Endothelial cell of umbilical vein (primary cell): Measurements from ENCODE around the gene NUP160. TPM values are rescaled to one million over a fixed set of nuclear protein-coding genes. Genes with fewer than 3 reads are reported as not detected.

ENCODE experiments used
- BruUV-seq: library from RNA; stranded (reverse); fragments of 400-500 nt; replicated peaks from 2 replicates; lab custom pipeline; 2021; lab: Mats Ljungman, UMichigan
- CTCF ChIA-PET: fragments of 300-600, 350-600 bp; sonication (Branson Sonifier 250); formaldehyde crosslinking; loops from one replicate; lab custom pipeline; 2021; ENCODE audit warnings: antibody characterized with exemption, inconsistent platforms; lab: Charles Lee
- POLR2A ChIA-PET: fragments of 300-600, 350-600 bp; sonication (Branson Sonifier 250); formaldehyde crosslinking; loops from one replicate; lab custom pipeline; 2021; ENCODE audit warnings: antibody characterized with exemption, inconsistent platforms; lab: Charles Lee
- DNase-seq: peaks from one replicate; pipeline ENCODE4 v3.0.0-alpha.2; 2011; ENCODE audit warnings: low read depth, low spot score
- FAIRE-seq: peaks from 2 replicates; lab custom pipeline; 2011; peaks lifted over from hg19 to GRCh38; lab: Jason Lieb, UNC
- H2AFZ ChIP-seq: 2 replicates; pipeline ENCODE4 v1.6.0; 2012; ENCODE audit warnings: low read depth, low read length, control low read depth, inconsistent platforms
- H3K27ac ChIP-seq: 2 replicates; pipeline ENCODE4 v1.5.1; 2011; ENCODE audit warnings: low read depth, mild to moderate bottlenecking, control low read depth, low read length, moderate library complexity; ENCODE audit not compliant: insufficient read depth
- H3K27me3 ChIP-seq, 2 experiments: 2 replicates each; pipeline versions ENCODE4 v1.6.0 to v1.6.1; 2011; ENCODE audit warnings: low read length in 2 of 2, mixed read lengths in 1 of 2; ENCODE audit not compliant: control insufficient read depth in 2 of 2, insufficient read depth in 2 of 2
- H3K36me3 ChIP-seq, 2 experiments: 2 replicates in 1 of 2; 3 replicates in 1 of 2; pipeline ENCODE4 v1.5.1; 2011; ENCODE audit warnings: low read length in 2 of 2, mild to moderate bottlenecking in 1 of 2, moderate library complexity in 1 of 2; ENCODE audit not compliant: control insufficient read depth in 2 of 2, insufficient read depth in 2 of 2; ENCODE audit errors: extremely low read depth in 1 of 2
- H3K4me1 ChIP-seq: 3 replicates; pipeline ENCODE4 v1.5.1; 2011; ENCODE audit warnings: mild to moderate bottlenecking, low read length; ENCODE audit not compliant: control insufficient read depth, insufficient read depth; ENCODE audit errors: extremely low read depth
- H3K4me2 ChIP-seq: 2 replicates; pipeline ENCODE4 v1.6.1; 2011; ENCODE audit warnings: low read length, control low read depth, mixed read lengths; ENCODE audit not compliant: insufficient read depth
- H3K4me3 ChIP-seq, 3 experiments: fragments of 200-600 bp in 1 of 3; sonication (generic), shearing (Covaris generic) in 1 of 3; replicated peaks in 1 of 3; 2 replicates each; pipeline ENCODE4 v1.5.1; 2011 to 2016; ENCODE audit warnings: control low read depth in 3 of 3, low read length in 3 of 3, mild to moderate bottlenecking in 2 of 3, inconsistent platforms in 1 of 3, low read depth in 1 of 3, moderate library complexity in 1 of 3; ENCODE audit not compliant: insufficient read depth in 1 of 3
- H3K79me2 ChIP-seq: 2 replicates; pipeline ENCODE4 v1.6.0; 2012; ENCODE audit warnings: low read length, inconsistent platforms; ENCODE audit not compliant: control insufficient read depth, insufficient read depth
- H3K9ac ChIP-seq: replicated peaks from 2 replicates; pipeline ENCODE3; 2011; ENCODE audit warnings: low read length, control low read depth; ENCODE audit not compliant: insufficient read depth; ENCODE audit errors: extremely low read depth
- H3K9me1 ChIP-seq: replicated peaks from 3 replicates; pipeline ENCODE4 v1.6.0; 2011; ENCODE audit warnings: mild to moderate bottlenecking, low read length; ENCODE audit not compliant: control insufficient read depth, insufficient read depth; ENCODE audit errors: extremely low read depth
- H3K9me3 ChIP-seq: replicated peaks from 2 replicates; pipeline ENCODE4 v1.5.1; 2012; ENCODE audit warnings: low read length, inconsistent platforms; ENCODE audit not compliant: control insufficient read depth, insufficient read depth
- H4K20me1 ChIP-seq: replicated peaks from 2 replicates; pipeline ENCODE3; 2011; ENCODE audit warnings: mild to moderate bottlenecking, low read length; ENCODE audit not compliant: control insufficient read depth, insufficient read depth; ENCODE audit errors: extremely low read depth
- CTCF ChIP-seq, 2 donors: IDR thresholded peaks; 1 replicate in 1 of 2; 2 replicates in 1 of 2; pipeline ENCODE4 v1.5.1; 2011; ENCODE audit warnings: low read length in 2 of 2, mild to moderate bottlenecking in 2 of 2, moderate library complexity in 2 of 2, control low read depth in 1 of 2, inconsistent platforms in 1 of 2, low read depth in 1 of 2; ENCODE audit not compliant: insufficient read depth in 1 of 2; ENCODE audit errors: extremely low read depth in 1 of 2
- EZH2 ChIP-seq: IDR thresholded peaks from 2 replicates; pipeline ENCODE4 v1.6.1; 2012; ENCODE audit warnings: borderline replicate concordance, low read depth, mild to moderate bottlenecking, moderate library complexity, low read length, inconsistent platforms; ENCODE audit not compliant: severe bottlenecking
- FOS ChIP-seq: IDR thresholded peaks from 2 replicates; pipeline ENCODE4 v1.6.1; 2011; ENCODE audit warnings: mild to moderate bottlenecking, low read length, moderate library complexity, borderline replicate concordance; ENCODE audit not compliant: insufficient read depth
- GATA2 ChIP-seq: IDR thresholded peaks from 2 replicates; pipeline ENCODE4 v1.7.0; 2011; ENCODE audit warnings: low read depth, mild to moderate bottlenecking, moderate library complexity, mixed read lengths, low read length; ENCODE audit not compliant: insufficient read length, insufficient read depth
- JUN ChIP-seq: IDR thresholded peaks from 2 replicates; pipeline ENCODE4 v1.6.1; 2011; ENCODE audit warnings: borderline replicate concordance, low read depth; ENCODE audit not compliant: insufficient read length, insufficient read depth
- MAX ChIP-seq: IDR thresholded peaks from 2 replicates; pipeline ENCODE4 v1.6.1; 2011; ENCODE audit not compliant: insufficient read depth, insufficient read length
- MYC ChIP-seq: IDR thresholded peaks from one replicate; pipeline ENCODE4 v1.6.1; 2011; ENCODE audit warnings: mild to moderate bottlenecking, low read depth, low read length
- POLR2A ChIP-seq: IDR thresholded peaks from 2 replicates; pipeline ENCODE4 v1.6.1; 2012; ENCODE audit warnings: low read depth, mild to moderate bottlenecking, control low read depth, low read length
- POLR2AphosphoS5 ChIP-seq: IDR thresholded peaks from 2 replicates; pipeline ENCODE4 v1.6.1; 2012; ENCODE audit warnings: low read depth, mild to moderate bottlenecking, control low read depth, low read length, moderate library complexity; ENCODE audit not compliant: insufficient read depth
- dilution Hi-C: fragments of 300-500 bp; cut with MboI; formaldehyde crosslinking; loops from one replicate; pipeline ENCODE4 v1.15.0; 2019; ENCODE audit warnings: low sequenced_read_pairs; ENCODE audit not compliant: extremely low pct_ligation_motif_present
- intact Hi-C: fragments of 100-400 bp; cut with micrococcal nuclease; formaldehyde crosslinking; loops from one replicate; pipeline ENCODE4 v1.10.0; 2022
- polyA plus RNA-seq, 4 experiments: library from polyadenylated mRNA; depleted of rRNA in 3 of 4; stranded (reverse) in 3 of 4; unstranded in 1 of 4; fragments of >200 nt; gene quantifications; 2 replicates each; pipeline versions ENCODE4 v1.2.1 to v1.2.3, GENCODE V29; 2011 to 2012; ENCODE audit warnings: missing spikeins in 1 of 4
- total RNA-seq: library from RNA; stranded (reverse); gene quantifications from 2 replicates; pipeline ENCODE4 v1.2.3, GENCODE V29; 2021

Gene NUP160
- total and polyA plus RNA-seq, 2 donors (not counting 3 experiments of a cell fraction or from before 2014, with no cell fraction given) = 15.4 to 39.6 TPM

- no peak for DNase-seq
- dilution Hi-C loops = no loop called here
Measured at GRCh38 chr11:47863189-47863897, 15.2 kb upstream of the NUP160 start.

GRCh38 chr11:47861728-47862127 lies 13.6 kb upstream of the NUP160 start:
- peaks cover 16% of the 10 kb centered on the region for H3K4me1 ChIP-seq
- TF ChIP-seq JUN (no peak), EZH2 (no peak), MAX (no peak), MYC (no peak), POLR2A (no peak), FOS (no peak), CTCF (IDR thresholded peaks at IDR 0.05; ENCODE audit: extremely low read depth in 1 of 2, insufficient read depth in 1 of 2, low read depth in 1 of 2, low read length in 2 of 2) (no peak), POLR2AphosphoS5 (no peak), GATA2 (no peak)
- H4K20me1 ChIP-seq = no peaks in the 10 kb centered on the region
- no peaks in the 10 kb centered on the region for H3K36me3 ChIP-seq
- no peak overlapping the region for H3K9ac ChIP-seq
- POLR2A ChIA-PET = no interaction called here
- no peaks in the 10 kb centered on the region for H3K9me1 ChIP-seq
- intact Hi-C loops = no loop called here
- FAIRE-seq (no peak), DNase-seq (no peak)
- H3K9me3 ChIP-seq = no peaks in the 10 kb centered on the region
- no TSS peak for BruUV-seq
- no peak overlapping the region for H3K4me2 ChIP-seq
- no peak overlapping the region for H3K27ac ChIP-seq
- H3K4me3 ChIP-seq = no peak overlapping the region
- H3K27me3 ChIP-seq = no peaks in the 10 kb centered on the region
- CTCF ChIA-PET = interaction anchor here (1.2 kb wide), 1 partner anchor 72 kb away, joined by 3 read pairs; no protein-coding TSS in a partner anchor
- dilution Hi-C loops = no loop called here
- no peaks in the 10 kb centered on the region for H3K79me2 ChIP-seq
- H2AFZ ChIP-seq = no peak overlapping the region

More at GRCh38 chr11:47863189-47863897, 15.2 kb upstream of the NUP160 start:
- H3K9me3 ChIP-seq = no peaks in the 10 kb centered on the region
- peak overlapping the region; percentile 15 for H2AFZ ChIP-seq
- H3K27me3 ChIP-seq = no peaks in the 10 kb centered on the region
- H3K4me1 ChIP-seq = peaks cover 9% of the 10 kb centered on the region
- H3K4me3 ChIP-seq = no peak overlapping the region
- H3K27ac ChIP-seq = no peak overlapping the region
- peak overlapping the region; percentile 12 for H3K4me2 ChIP-seq
- ChIA-PET CTCF (interaction anchor here (2.2 kb wide), 1 partner anchor 10 kb away, joined by 10 read pairs; no protein-coding TSS in a partner anchor), POLR2A (no interaction called here)
- no peak overlapping the region for H3K9ac ChIP-seq
- no peaks in the 10 kb centered on the region for H3K9me1 ChIP-seq
- peak; percentile 4 for FAIRE-seq
- intact Hi-C loops = no loop called here
- H3K79me2 ChIP-seq = no peaks in the 10 kb centered on the region
- TF ChIP-seq MAX (no peak), EZH2 (no peak), JUN (no peak)
- BruUV-seq = no TSS peak
- no peaks in the 10 kb centered on the region for H3K36me3 ChIP-seq
- no peaks in the 10 kb centered on the region for H4K20me1 ChIP-seq
